Stimulated activated CD4-positive, alpha-beta T cell treated with anti-CD3 and anti-CD28 coated beads, Interleukin-4, amount 100 ng/mL, for 24 hours (primary cell): ENCODE results near the gene ZNF138.
"Not testable (repeated sequence)": the region's sequence is repeated elsewhere in the genome, so short reads cannot be mapped to it uniquely, and the experiment has no call there.

Source experiments
- DNase-seq: peaks from one replicate; pipeline ENCODE4 v3.0.0-alpha.2; 2020

Gene ZNF138

DNA sequence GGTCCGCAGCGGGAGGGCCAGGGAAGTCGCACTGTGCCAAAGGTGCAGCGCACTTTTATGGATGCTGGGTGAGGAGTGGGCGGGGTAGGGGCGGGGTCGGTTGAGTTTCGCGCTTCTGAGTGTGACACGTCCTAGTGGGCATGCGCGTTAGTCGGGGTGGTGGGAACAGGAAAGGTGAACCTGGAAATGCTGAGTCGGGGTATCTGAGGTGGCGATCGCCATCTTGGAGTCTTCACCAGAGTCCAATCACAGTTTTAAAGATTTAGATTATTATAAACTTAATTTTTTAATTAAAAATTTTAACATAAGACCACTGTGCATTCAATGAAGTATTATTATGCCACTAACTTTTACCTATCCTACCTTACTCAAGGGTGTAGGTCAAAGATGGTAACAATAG is 45.7 kb downstream of the ZNF138 start:
- no peak for DNase-seq

DNA sequence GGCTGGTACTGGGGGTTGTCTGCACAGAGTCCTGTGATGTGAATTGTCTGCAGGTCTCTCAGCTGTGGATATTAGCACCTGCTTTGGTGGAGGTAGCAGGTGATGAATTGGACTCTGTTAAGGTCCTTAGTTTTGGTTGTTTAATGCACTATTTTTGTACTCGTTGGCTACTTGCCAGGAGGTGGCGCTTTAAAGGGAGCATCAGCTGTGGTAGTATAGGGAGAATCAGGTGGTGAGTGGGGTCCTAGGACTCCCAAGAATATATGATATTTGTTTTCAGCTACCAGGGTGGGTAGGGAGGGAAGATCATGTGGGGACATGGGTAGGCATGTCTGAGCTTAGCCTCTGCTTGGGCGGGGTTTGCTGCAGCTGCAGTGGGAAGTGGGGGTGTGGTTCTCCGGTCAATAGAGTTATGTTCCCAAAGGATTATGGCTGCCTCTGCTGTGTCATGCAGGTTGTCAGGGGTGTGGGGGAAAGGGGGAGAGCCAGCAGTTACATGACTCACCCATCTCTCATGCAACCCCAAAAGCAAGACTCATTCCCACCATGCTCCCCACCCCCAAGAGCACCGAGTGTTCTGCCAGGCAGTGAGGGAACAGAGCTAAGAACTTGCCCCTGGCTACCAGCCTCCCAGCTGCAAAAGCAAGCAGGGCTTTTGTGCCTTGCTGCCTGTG is 55.2 kb downstream of the ZNF138 start:
- no peak for DNase-seq

DNA sequence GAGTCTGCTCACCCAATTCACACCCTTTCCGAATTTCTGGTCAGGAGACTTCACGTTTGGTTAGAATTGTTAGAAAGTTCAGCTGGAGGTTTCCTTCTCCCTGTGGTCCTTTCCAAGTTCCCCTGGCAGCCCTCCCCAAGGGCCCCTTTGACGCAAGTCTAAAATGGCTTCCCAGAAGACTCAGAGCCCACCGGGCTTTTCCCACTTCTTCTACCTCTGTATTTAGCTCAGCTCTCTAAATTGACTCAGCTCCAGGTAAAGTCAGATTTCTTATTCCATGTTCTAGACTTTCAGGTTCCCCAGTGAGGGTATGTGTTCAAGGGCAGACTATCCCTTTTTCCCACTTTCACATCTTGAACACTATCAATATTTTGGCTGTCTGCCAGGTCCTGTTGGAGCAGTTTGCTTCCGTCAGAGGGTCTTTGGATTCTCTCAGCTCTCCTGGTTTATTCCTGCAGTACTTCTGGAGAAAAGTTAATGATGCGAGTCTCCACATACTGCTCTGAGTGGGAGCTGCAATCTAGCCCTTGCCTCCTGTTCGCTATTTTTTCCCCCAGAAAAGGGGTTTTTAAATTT is 55.8 kb downstream of the ZNF138 start:
- no peak for DNase-seq

DNA sequence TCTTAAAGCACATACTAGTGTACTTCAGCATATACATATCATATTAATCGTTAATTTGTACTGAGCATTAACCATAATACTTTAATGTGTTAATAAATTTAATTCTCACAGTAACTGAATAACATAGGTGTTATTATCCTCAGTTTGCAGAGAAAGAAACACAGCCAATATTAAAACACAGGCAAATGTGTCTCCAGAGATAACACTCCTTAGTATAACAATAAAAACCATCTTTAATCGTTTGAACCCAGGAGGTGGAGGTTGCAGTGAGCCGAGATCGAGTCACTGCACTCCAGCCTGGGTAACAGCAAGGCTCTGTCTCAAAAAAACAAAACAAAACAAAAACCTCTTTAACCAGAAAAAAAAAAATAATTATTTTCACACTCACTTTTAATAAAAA is 59.5 kb downstream of the ZNF138 start:
- no peak for DNase-seq

DNA sequence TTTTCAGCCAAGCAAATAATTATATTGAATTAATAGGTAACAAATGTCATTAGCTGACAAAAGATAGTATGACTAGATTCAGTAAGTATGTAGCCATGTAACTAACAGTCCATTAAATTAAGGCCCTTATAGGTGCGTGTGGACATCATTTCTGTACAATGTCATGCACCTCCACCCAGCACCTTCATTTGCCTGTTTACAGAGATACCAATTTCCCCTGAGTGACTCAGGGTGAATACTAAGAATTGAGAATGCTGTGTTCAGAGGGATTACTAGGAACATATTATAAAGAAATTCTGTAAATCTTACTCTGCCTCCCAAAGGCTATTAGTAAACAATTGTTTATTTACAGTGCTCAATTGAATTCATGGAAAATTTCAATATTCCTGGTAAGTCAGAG is 60.7 kb downstream of the ZNF138 start:
- DNase-seq = no peak

DNA sequence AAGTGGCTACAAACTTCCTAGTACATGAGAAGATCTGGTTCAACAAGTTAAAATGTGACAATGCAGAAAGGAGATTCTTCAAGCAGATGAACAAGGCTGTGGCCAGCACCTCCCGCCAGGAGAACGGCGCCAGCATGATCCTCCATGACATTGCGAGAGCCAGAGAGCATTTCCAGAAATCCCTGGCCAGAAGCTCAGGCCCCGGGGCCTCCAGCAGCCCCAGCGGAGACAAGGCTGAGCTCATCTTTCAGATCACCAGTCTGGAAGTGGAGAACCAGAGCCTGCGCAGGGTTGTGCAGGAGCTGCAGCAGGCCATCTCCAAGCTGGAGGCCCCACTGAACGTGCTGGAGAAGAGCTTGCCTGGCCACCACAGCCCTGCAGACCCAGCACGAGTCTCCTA is 68.8 kb downstream of the ZNF138 start:
- DNase-seq = no peak

DNA sequence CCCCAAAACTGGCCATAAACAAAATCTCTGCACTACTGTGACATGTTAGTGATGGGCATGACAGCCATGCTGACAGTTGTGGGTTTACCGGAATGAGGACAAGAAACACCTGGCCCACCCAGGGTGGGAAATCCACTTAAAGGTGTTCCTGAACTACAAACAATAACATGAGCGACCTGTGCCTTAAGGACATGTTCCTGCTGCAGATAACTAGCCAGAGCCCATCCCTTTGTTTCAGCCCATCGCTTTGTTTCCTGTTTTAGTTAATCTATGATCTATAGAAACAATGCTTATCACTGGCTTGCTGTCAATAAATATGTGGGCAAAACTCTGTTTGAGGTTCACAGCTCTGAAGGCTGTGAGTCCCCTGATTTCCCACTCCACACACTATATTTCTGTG is 69.3 kb downstream of the ZNF138 start:
- not testable (repeated sequence) for DNase-seq

DNA sequence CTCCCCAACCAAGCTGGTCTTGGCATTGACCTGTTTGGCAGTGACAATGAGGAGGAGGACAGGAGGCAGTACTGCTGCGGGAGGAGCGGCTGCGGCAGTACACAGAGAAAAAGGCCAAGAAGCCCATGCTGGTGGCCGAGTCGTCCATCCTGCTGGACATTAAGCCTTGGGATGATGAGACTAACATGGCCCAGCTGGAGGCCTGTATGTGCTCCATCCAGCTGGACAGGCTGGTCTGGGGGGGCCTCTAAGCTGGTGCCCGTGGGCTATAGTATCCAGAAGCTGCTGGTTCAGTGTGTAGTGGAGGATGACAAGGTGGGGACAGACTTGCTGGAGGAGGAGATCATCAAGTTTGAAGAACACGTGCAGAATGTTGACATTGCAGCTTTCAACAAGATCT is 69.7 kb downstream of the ZNF138 start:
- no peak for DNase-seq

DNA sequence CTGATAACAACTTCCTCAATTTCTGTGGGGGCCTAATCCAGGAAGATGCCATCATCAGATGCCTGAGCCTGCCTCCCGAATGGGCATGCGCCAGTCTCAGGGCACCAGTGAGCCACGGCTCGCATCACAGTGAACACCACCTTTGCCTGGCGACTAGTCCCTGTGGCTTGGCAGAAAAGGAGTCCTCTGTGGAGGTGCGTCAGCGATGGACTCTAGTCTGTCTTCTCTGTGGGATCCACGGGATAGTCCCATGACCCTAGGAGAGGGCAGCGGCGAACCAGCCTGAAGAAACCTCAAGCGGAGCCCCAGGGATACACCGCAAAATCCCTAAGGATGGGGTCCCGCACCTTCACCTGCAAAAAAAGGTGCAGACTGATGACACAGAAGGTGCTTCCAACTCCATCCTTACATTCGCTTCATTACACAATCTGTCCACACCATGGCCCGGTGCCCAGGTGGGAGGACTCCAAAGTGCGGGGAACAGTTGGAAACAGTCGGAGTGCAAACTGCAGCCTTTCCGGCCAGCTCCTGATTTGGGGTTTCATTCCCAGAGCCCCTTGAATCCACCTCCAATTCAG is 73.7 kb downstream of the ZNF138 start:
- no peak for DNase-seq

DNA sequence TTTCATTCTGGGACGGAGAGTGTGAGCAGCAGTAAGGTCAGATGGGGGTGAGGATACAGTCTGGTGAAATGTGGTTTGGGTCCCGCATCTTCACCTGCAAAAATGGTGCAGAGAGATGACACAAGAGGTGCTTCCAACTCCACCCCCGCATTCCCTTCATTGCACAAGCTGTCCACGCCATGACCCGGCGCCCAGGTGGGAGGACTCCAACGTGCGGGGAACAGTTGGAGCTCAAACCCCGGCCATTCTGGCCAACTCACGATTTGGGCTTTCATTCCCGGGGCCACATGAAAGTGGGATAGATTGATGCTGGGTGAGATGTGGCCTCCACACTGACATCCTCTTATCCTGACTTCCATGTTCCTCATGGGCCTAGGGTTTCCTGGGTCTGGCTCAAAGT is 74.3 kb downstream of the ZNF138 start:
- no peak for DNase-seq

DNA sequence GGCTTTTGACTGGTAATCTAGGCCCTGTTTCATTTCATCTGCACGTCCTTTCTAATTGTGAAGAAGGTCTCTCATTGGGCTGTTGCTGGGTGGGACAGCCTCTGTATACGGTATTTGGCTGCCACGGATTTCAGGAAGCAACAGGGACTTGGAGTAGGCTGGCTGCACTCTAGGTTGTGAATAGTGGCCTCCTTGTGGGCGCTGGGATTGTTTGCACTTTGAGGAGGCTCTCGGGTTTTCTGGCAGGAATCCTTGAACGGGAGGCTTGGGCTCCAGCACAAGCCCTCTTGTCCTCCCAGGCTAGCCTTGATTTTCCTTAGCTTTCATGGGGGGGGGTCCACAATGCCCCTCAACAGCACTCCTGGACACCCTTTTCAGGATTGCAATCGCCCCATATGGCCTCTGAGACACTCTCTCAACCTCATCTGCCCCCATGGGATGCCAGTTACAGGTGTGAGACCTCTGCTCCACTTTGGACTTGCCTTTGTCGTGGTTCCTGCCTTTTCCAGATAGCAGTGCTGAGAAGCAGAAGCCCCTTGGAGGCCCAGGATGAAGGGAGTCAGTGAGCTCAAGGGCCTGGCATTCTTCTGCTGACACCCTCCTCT is 75.0 kb downstream of the ZNF138 start:
- peak; percentile 1 for DNase-seq

DNA sequence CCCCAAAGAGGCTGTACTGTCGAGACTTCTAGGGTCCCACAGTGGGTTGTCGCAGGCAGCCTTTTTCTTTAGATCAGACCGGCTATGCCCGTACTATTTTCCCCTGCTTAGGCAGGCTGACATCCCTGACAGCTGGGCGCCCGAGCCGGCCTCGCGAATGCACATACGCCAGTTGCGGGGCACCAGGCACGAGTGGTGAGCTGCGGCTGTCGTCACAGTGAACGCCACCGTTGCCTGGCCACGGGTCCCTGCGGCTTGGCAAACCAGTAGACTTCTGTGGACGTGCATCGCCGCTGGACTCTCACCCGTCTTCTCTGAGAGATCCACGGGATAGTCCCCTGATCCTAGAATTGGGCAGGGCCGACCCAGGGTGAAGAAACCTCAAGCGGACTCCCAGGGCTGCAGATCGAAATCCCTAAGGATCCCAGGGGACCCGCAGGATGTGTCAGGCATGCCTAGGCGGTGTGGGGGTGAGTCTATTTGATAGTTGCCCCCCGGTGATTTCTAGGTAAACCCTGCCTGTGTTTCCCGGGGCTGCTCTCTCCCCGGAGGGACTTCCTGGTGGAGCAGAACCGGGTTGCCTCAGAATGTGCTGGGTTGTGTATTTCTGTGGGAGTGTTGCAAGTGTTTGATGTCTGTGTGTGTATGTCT is 75.8 kb downstream of the ZNF138 start:
- DNase-seq = peak; percentile 1

DNA sequence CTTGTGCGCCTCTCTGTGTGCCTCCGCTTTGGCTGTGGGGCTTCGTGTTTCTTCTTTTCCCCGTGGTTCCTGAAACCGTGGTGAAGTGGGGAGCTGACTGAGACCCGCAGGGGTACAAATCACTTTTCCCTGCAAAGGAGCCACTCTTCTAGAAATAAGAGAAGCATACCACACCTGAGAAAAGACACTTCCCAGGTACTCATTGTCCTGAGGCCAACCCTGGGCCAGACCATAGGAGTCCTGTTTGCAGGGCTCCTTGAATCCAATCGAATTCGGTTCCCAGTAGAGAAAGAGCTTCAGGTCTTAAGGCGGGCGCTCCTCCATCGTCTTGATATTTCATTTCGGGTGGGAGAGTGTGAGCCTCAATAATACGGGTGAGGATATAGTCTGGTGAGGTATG is 76.4 kb downstream of the ZNF138 start:
- DNase-seq = no peak

DNA sequence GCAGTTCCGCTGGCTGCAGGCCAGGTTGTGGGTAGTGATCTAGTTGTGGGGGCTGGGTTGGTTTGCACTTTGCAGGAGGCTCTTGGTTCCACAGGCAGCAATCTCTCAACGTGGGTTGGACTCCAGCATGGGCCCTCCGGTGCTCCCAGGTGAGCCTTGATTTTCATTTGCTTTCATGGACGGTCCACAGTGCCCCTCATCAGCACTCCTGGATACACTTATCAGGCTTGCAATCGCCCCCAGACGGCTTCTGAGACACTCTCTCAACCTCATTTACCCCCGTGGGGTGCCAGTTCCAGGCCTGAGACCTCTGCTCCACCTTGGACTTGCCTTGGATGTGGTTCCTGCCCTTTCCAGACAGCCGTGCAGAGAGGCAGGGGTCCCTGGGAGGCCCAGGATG is 77.5 kb downstream of the ZNF138 start:
- peak; percentile 2 for DNase-seq

DNA sequence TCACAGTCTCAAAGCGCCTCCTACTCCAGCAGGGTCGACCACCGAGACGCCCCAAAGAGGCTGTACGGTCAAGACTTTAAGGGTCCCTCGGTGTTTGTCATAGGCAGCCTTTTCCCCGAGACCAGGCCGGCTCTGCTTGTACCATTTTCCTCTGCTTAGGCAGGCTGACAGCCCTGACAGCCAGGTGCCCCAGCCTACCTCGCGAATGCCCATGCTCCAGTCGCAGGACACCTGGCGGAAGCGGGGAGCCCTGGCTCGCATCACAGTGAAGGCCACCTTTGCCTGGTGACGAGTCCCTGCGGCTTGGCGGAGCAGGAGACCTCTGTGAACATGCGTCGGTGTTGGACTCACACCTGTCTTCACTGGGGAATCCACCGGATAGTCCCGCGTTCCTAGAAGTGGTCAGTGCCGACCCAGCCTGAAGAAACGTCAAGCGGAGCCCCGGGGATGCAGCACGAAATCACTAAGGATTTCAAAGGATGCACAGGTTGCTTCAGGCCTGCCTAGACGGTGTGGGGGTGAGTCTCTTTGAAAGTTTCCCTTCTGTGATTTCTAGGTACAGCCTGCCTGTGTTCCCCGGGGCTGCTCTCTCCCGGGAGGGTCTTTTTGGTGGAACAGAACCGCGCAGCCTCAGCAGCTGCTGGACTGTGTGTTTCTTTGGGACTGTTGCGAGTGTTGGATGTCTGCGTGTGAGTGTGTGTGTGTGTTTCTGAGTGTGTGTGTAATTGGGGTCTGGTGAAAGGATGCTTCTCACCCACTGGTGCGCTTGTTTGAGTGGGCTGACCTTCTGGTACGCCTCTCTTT is 78.3 kb downstream of the ZNF138 start:
- peak; percentile 1 for DNase-seq

DNA sequence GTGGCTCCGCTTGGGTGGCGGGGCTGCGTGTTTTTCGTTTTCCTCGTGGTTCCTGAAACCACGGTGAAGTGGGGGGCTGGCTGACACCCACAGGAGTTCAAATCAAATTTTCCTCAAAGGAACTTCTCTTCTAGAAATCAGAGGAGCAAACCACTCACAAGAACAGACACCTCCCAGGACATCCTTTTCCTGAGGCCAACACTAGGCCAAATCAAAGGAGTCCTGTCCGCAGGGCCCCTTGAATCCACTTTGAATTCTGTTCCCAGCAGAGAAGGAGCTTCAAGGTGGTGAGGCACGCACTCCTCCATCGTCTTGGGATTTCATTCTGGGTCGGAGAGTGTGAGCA is 78.9 kb downstream of the ZNF138 start:
- no peak for DNase-seq

DNA sequence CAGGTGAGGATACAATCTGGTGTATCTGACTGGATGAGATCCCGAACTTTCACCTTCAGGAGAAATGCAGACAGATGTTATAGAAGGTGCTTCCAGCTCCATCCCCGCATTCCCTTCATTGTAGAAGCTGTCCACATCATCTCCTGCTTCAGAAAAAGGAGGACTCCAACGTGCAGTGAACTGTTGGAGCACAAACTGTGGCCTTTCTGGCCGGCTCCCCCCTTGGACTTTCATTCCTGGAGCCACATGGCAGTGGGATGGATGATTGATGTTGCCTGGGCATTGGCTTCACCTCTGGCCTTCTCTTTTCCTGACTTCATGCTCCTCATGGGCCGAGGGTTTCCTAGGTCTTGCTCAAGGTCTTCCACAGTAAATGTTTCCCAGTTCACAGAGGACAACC is 79.3 kb downstream of the ZNF138 start:
- no peak for DNase-seq

DNA sequence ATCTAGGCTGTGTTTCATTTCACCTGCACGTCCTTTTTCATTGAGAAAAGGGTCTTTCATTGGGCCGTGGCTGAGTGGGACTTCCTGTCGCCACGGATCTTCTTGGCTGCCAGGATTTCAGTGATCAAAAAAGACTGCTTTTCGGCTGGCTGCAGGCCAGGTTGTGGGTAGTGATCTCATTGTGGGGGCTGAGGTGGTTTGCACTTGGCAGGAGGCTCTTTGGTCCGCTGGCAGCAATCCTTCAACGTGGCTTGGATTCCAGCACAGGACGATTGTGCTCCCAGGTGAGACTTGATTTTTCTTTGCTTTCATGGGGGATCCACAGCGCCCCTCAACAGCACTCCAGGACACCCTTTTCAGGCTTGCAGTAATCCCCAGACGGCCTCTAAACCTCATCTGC is 79.9 kb downstream of the ZNF138 start:
- DNase-seq = no peak

DNA sequence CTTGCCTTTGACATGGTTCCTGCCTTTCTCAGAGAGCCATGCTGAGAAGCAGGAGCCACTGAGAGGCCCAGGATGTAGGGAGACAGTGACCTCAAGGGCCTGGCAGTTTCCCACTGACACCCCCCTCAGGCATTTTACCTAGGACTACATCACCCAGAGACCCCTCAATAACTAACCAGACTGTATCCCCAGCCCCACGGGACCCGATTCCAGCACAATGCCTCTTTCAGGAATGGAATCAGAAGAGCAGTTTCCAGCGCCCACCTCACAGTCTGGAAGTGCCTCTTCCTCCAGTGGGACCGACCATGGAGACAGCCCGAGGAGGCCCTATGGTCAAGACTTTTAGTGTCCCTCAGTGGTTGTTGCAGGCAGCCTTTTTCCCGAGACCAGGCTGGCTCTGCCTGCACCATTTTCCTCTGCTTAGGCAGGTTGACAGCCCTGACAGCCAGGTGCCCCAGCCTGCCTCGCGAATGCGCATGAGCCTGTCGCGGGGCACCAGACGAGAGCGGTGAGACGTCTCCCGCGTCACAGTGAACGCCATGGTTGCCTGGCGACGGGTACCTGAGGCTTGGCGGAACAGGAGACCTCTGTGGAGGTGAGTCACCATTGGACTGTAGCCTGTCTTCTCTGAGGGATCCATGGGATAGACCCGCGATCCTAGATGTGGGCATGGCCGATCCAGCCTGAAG is 80.5 kb downstream of the ZNF138 start:
- DNase-seq = no peak

DNA sequence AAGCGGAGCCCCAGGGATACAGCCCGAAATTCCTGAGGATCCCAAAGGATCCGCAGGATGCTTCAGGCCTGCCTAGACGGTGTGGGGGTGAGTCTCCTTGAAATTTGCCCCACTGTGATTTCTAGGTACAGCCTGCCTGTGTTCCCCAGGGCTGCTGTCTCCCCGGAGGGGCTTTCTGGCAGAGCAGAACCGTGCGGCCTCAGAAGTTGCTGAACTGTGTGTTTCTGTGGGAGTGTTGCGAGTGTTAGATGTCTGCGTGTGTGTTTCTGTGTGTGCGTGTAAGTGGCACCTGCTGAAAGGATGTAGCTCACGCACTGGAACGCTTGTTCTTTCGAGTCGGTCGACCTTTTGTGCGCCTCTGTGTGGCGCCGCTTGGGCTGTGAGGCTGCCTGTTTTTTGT is 81.0 kb downstream of the ZNF138 start:
- no peak for DNase-seq

DNA sequence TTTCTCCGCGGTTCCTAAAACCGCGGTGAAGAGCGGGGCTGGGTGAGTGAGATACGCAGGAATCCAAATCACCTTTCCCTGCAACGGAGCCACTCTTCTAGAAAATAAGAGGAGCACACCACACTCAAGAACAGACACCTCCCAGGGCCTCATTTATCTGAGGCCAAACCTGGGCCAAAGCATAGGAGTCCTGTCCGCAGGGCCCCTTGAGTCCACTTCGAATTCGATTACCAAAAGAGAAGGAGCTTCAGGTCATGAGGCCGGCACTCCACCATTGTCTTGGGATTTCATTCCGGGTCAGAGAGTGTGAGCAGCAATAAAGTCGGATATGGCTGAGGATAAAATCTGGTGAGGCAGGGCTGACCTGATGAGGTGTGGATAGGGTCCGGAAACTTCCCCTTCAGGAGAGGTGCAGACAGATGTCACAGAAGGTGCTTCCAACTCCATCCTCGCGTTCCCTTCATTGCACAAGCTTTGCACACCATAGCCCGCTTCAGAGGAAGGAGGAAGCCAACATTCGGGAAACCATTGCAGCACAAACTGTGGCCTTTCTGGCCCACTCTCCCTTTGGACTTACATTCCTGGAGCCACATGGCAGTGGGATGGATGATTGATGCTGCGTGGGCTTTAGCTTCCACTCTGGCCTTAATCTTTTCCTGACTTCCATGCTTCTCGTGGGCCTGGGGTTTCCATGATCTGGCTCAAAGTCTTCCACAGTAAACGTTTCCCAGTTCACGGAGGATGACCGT is 81.6 kb downstream of the ZNF138 start:
- DNase-seq = no peak
